Measurements from ENCODE around the gene DDX20. TPM values are rescaled to one million over a fixed set of nuclear protein-coding genes. Genes with fewer than 3 reads are reported as not detected.

DDX20 gene
- total RNA-seq, 1 experiment from 2014 or later, result 8.4 TPM

DNA sequence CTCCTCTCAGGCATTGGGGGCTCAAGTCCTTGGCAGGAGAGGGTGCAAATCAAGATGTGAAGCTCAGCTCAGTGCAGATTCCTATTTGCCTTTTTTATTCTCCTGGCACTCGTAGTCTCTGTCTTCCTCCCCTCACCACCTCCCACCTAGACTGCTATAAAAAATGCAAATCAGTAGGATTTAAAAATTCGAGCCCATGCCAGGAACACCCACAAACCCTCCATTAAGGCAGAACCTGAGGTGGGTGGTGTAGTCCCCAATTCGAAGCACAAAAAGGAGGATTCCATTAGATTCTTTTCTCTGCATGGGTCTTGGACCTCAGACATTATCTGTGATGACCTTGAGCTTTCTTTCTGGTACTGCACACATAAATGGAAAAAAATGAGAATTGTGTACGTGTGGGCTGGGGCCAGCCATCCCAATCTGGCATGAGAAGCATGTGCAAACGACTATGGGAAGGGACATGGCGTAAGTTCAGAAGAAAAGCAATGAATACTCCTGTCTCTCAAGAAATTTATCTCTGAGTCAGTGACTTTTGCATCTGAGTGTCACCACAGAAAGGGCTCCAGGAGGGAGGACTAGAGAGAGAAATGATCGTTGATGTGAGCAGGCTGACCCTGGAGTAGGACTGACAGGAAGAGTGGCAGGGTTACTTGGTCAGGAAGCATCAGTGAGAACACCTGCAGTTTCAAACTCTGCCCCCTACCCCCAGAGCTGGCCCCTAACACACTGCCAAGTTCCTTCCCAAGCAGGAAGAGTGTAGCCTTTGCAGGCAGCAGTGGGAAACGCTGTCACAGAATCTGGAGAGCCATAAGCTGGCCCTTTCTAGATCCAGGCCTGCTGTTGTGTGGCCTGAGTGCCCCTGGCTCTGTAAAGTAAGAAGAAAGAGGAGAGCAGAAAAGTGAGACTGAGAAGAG is 18.2 kb upstream of the DDX20 start:
- H3K36me3 ChIP-seq (ENCODE audit: low read depth), result no peaks in the 10 kb centered on the region
- no peaks in the 10 kb centered on the region for H3K9me3 ChIP-seq (ENCODE audit: insufficient read depth, low read depth)
- no peak overlapping the region for H2AFZ ChIP-seq
- H3K4me1 ChIP-seq (replicated peaks; ENCODE audit: insufficient read depth), result peaks cover 13% of the 10 kb centered on the region
- no peaks in the 10 kb centered on the region for H3K79me2 ChIP-seq (ENCODE audit: low read depth)
- intact Hi-C loops (cut with micrococcal nuclease; ENCODE audit: unreplicated experiment), result no loop called here
- CTCF ChIA-PET, result no interaction called here
- no peak for DNase-seq
- H3F3A ChIP-seq (ENCODE audit: insufficient read depth, low read depth), result no peaks in the 10 kb centered on the region; the same call in 1 of the 2 replicates
- H3K4me3 ChIP-seq, result peak overlapping the region; percentile 54; the same call in 1 of the 2 replicates
- H3K4me2 ChIP-seq, result peak overlapping the region; percentile 99
- TF ChIP-seq EZH2 (IDR thresholded peaks at IDR 0.05; ENCODE audit: low read depth) (no peak), CTCF (conservative IDR thresholded peaks at IDR 0.05) (no peak)
- POLR2A ChIA-PET (ENCODE audit: unreplicated experiment), result interaction anchor here (0.6 kb wide), 1 partner anchor 10 kb away, joined by 3 read pairs; no protein-coding TSS in a partner anchor
- H3K27me3 ChIP-seq (ENCODE audit: insufficient read depth, low read depth), result peaks cover 12% of the 10 kb centered on the region; the same call in 1 of the 2 replicates
- no peak overlapping the region for H3K27ac ChIP-seq
- H4K20me1 ChIP-seq (ENCODE audit: insufficient read depth), result 0 out of 2 replicates have a peak, but pooled peaks cover 3% of the 10 kb centered on the region
- BruUV-seq (replicated peaks), result TSS peak; percentile 28
- no peaks in the 10 kb centered on the region for H3K9me2 ChIP-seq (ENCODE audit: insufficient read depth)

- Histone ChIP-seq H3K4me1 (replicated peaks; ENCODE audit: insufficient read depth) (peaks cover 13% of the 10 kb centered on the region), H3K9me3 (ENCODE audit: insufficient read depth, low read depth) (no peaks in the 10 kb centered on the region), H3K27ac (no peak overlapping the region), H3K27me3 (ENCODE audit: insufficient read depth, low read depth) (peaks cover 17% of the 10 kb centered on the region; the same call in 1 of the 2 replicates), H3K9me2 (ENCODE audit: insufficient read depth) (no peaks in the 10 kb centered on the region), H3K79me2 (ENCODE audit: low read depth) (no peaks in the 10 kb centered on the region), H3F3A (ENCODE audit: insufficient read depth, low read depth) (no peaks in the 10 kb centered on the region; the same call in 1 of the 2 replicates), H3K4me3 (peak overlapping the region; percentile 54), H2AFZ (peak overlapping the region; percentile 92), H4K20me1 (ENCODE audit: insufficient read depth) (0 out of 2 replicates have a peak, but pooled peaks cover 3% of the 10 kb centered on the region), H3K36me3 (ENCODE audit: low read depth) (no peaks in the 10 kb centered on the region), H3K4me2 (peak overlapping the region; percentile 99)
- POLR2A ChIA-PET (ENCODE audit: unreplicated experiment), result no interaction called here
- no peak for DNase-seq
- CTCF ChIA-PET, result no interaction called here
- intact Hi-C loops (cut with micrococcal nuclease; ENCODE audit: unreplicated experiment), result no loop called here
- BruUV-seq (replicated peaks), result no TSS peak
- TF ChIP-seq CTCF (conservative IDR thresholded peaks at IDR 0.05), result no peak
- no peak for TF ChIP-seq EZH2 (IDR thresholded peaks at IDR 0.05; ENCODE audit: low read depth)
These were observed 17.6 kb upstream of the DDX20 start for GRCh38 chr1:111738133-111738435.

DNA sequence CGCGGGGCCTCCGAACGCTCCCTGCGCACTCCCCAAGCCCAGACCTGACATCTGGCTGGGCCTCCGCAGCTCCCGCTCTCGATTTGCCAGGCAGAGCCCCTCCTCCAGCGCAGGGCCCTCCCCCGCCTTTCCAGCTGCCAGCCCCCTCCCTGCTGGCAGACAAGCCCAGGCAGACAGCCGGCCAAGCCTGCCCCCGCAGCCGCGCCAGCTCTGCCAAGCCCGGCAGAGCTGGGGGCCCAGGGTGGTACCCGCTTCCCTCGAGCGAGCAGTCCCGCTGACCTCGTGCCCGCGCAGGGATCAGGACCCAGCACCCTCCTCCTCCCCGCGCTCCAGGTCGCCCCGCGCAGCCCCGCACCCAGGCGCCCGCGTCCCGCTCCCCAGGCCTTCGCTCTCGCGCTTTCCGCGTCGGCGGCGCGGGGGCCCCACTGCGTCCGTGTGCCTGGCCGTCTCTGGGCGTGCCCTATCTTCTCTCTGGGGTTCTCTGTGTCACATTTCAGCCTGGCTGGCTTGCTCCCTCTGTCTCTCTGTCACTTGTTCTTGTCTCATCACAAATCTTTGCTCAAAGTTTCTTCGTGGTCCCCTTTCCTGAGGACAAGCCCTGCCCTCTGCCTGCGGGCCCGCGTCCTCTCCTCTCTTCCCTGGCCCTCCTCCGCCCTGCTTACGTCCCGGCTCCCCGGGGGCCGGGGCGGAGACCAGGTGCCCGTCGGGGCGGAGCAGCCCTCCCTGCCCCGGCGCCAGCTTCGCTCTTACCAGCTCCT is 17.1 kb upstream of the DDX20 start:
- peaks cover 23% of the 10 kb centered on the region; the same call in 1 of the 2 replicates for H3K27me3 ChIP-seq (ENCODE audit: insufficient read depth, low read depth)
- POLR2A ChIA-PET (ENCODE audit: unreplicated experiment), result interaction anchor here (0.6 to 0.8 kb wide), 2 partner anchors 111 to 238 kb away, joined by 4 read pairs; no protein-coding TSS in a partner anchor
- H3K9me2 ChIP-seq (ENCODE audit: insufficient read depth), result no peaks in the 10 kb centered on the region
- peaks cover 13% of the 10 kb centered on the region for H3K4me1 ChIP-seq (replicated peaks; ENCODE audit: insufficient read depth)
- CTCF ChIA-PET, result no interaction called here
- peak; percentile 66 for DNase-seq
- H3K9me3 ChIP-seq (ENCODE audit: insufficient read depth, low read depth), result no peaks in the 10 kb centered on the region
- no peaks in the 10 kb centered on the region; the same call in 1 of the 2 replicates for H3F3A ChIP-seq (ENCODE audit: insufficient read depth, low read depth)
- peak overlapping the region; percentile 92 for H2AFZ ChIP-seq
- intact Hi-C loops (cut with micrococcal nuclease; ENCODE audit: unreplicated experiment), result loop anchor here (1.0 kb wide), 1 partner anchor 17 kb away; the partner anchor contains the start of gene DDX20
- no peaks in the 10 kb centered on the region for H3K36me3 ChIP-seq (ENCODE audit: low read depth)
- H3K79me2 ChIP-seq (ENCODE audit: low read depth), result no peaks in the 10 kb centered on the region
- peak overlapping the region; percentile 99 for H3K4me2 ChIP-seq
- H4K20me1 ChIP-seq (ENCODE audit: insufficient read depth), result 0 out of 2 replicates have a peak, but pooled peaks cover 3% of the 10 kb centered on the region
- H3K4me3 ChIP-seq, result peak overlapping the region; percentile 54
- no peak overlapping the region for H3K27ac ChIP-seq
- TF ChIP-seq EZH2 (IDR thresholded peaks at IDR 0.05; ENCODE audit: low read depth) (no peak), CTCF (conservative IDR thresholded peaks at IDR 0.05) (no peak)
- no TSS peak for BruUV-seq (replicated peaks)

Data from PC-9 (cell line).